ENCODE results near the gene IGFLR1.
"Not testable (repeated sequence)": the region's sequence is repeated elsewhere in the genome, so short reads cannot be mapped to it uniquely, and the experiment has no call there.

IGFLR1 gene

GRCh38 chr19:35704218-35704617 lies 38.0 kb downstream of the IGFLR1 start, which contains the start of gene ZBTB32:
ZBTB32 (plus strand) TSS chr19:35704558; CDS start chr19:35714627, 10,069 bp downstream.
- DNase-seq = peak; percentile 45

GRCh38 chr19:35703343-35703742 lies 38.9 kb downstream of the IGFLR1 start:
- no peak for DNase-seq

- peak; percentile 93 for DNase-seq
Observed at GRCh38 chr19:35702223-35703012, 39.8 kb downstream of the IGFLR1 start.

- no peak for DNase-seq
Observed at GRCh38 chr19:35696835-35697234, 45.4 kb downstream of the IGFLR1 start.

- DNase-seq = no peak
Observed at GRCh38 chr19:35695895-35696422, 46.3 kb downstream of the IGFLR1 start.

- DNase-seq = peak; percentile 95
Observed at GRCh38 chr19:35693835-35694599, 48.2 kb downstream of the IGFLR1 start.

- DNase-seq = no peak
Observed at GRCh38 chr19:35693422-35693821, 48.8 kb downstream of the IGFLR1 start.

- DNase-seq = no peak
Observed at GRCh38 chr19:35692010-35692409, 50.2 kb downstream of the IGFLR1 start.

GRCh38 chr19:35691106-35691505 lies 51.1 kb downstream of the IGFLR1 start:
- not testable (repeated sequence) for DNase-seq

- DNase-seq = no peak
Observed at GRCh38 chr19:35689836-35690235, 52.4 kb downstream of the IGFLR1 start.
